ENCODE measurements around the gene MT2A. TPM values are rescaled to one million over a fixed set of nuclear protein-coding genes. Genes with fewer than 3 reads are reported as not detected.
"Not testable (repeated sequence)": the region's sequence is repeated elsewhere in the genome, so short reads cannot be mapped to it uniquely, and the experiment has no call there.

MT2A gene
- total and polyA plus RNA-seq, 2 of the 13 experiments (the other 11 are each of a cell fraction or from before 2014, with no cell fraction given) = 135 to 371 TPM

DNA sequence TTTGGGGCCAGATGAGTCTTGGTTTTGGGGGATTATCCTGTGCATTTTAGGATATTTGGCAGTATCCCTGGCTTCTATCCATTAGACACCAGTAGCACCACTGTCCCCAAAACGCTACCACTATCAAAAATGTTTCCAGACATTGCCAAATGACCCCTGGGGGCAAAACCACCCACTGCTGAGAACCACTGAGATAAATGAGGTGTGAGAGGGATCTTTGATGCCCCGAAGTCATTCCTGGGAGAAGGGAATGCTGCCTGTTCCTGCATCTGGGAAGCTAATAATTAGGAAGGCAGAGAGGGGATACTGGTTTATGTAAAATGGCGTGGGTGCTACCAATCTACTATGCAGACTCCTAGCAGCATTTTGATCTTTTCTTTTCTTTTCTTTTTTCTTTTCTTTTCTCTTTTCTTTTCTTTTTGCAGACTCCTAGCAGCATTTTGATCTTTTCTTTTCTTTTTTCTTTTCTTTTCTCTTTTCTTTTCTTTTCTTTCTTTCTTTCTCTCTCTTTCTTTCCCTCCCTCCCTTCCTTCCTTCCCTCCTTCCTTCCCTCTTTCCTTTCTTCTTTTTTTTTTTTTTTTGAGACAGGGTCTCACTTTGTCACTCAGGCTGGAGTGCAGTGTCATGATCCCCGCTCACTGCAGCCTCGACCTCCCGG lies 27.9 kb upstream of the MT2A start (continued):
- TF ChIP-seq IKZF4 (CRISPR knock-in tag; IDR thresholded peaks at IDR 0.05; ENCODE audit: borderline replicate concordance, low read depth, not compliant biosample characterization) = no peak
- TF ChIP-seq, protein P1, sequence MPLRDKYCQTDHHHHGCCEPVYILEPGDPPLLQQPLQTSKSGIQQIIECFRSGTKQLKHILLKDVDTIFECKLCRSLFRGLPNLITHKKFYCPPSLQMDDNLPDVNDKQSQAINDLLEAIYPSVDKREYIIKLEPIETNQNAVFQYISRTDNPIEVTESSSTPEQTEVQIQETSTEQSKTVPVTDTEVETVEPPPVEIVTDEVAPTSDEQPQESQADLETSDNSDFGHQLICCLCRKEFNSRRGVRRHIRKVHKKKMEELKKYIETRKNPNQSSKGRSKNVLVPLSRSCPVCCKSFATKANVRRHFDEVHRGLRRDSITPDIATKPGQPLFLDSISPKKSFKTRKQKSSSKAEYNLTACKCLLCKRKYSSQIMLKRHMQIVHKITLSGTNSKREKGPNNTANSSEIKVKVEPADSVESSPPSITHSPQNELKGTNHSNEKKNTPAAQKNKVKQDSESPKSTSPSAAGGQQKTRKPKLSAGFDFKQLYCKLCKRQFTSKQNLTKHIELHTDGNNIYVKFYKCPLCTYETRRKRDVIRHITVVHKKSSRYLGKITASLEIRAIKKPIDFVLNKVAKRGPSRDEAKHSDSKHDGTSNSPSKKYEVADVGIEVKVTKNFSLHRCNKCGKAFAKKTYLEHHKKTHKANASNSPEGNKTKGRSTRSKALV (CRISPR knock-in tag; IDR thresholded peaks at IDR 0.05) = no peak

DNA sequence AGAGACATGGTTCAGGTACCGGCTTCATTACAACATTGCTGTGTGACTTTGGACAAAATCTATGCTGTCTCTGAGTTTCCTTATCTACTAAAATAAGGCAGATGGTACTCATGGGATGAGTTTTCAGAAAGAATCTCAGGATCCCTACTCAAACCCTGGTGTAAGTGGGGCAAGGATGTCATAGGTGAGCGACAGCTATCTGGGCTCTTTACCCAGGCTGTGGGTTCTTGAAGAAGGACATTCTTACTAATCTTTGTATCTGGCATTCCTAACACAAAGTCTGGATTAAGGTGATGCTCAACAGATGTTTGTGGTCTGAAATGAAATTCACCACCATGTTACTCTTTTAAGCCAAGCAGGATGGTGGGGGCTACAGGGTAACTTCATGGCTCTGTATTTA lies 25.5 kb upstream of the MT2A start:
- H3K27ac ChIP-seq (ENCODE audit: extremely low read length, insufficient read depth, low read length); H3K9ac ChIP-seq (ENCODE audit: insufficient read depth, low read depth, low read length); H3K36me3 ChIP-seq (replicated peaks in 1 of 2; ENCODE audit: control insufficient read depth in 1 of 2, insufficient read depth in 2 of 2, low read length in 2 of 2); FAIRE-seq; CTCF ChIA-PET (ENCODE audit: low intra/inter-chr PET ratio, low total read pairs); H3K4me2 ChIP-seq (ENCODE audit: low read depth, low read length); H4K20me1 ChIP-seq (ENCODE audit: insufficient read depth, low read length); DNase-seq (ENCODE audit: low spot score); BruUV-seq (replicated peaks); H2AFZ ChIP-seq (ENCODE audit: low read length); H3K79me2 ChIP-seq (ENCODE audit: insufficient read depth, low read length); in situ Hi-C loops (cut with HindIII; ENCODE audit: extremely low pct_ligation_motif_present, low pct_unique_long_range_greater_than_20kb); H3K9me3 ChIP-seq (ENCODE audit: low read length); ATAC-seq; H3K4me3 ChIP-seq (replicated peaks in 1 of 3; ENCODE audit: insufficient read depth in 1 of 3, low read depth in 2 of 3, low read length in 3 of 3); H3K4me1 ChIP-seq (ENCODE audit: insufficient read depth, low read length); intact Hi-C loops (cut with micrococcal nuclease; ENCODE audit: unreplicated experiment): not testable (repeated sequence)
- POLR2A ChIA-PET = interaction anchor here (1.4 kb wide), 1 partner anchor 25 kb away, joined by 4 read pairs; the partner anchor contains the start of gene MT2A
- peaks cover 4 to 39% of the 10 kb centered on the region in 2 experiments; a peak in 4 of 5 replicates for H3K27me3 ChIP-seq (ENCODE audit: control insufficient read depth in 1 of 2, insufficient read depth in 2 of 2, low read length in 2 of 2)
- WGBS (ENCODE audit: low lambda C conversion rate) = 65% methylated on average over 2 of the region's 2 CpGs
